Measurements from ENCODE around the gene HLCS.

HLCS gene

DNA sequence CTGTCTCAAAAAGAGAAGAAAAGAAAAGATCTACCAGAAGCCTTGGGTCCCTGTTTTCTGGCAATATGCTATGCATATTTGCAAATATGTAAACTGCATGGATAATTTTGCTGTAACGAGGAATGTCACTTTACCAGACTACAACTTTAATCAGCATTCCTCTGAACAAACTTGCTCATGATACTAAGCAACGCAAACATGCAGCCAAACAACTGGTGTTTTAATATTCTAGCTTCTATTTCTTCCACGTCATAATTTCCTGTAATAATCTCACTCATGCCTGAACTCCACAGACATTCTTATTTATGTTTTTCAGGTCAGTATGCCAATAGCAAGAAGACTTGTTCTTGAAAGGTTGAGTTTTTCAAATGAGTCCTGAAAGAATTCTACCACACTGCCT is 153.4 kb downstream of the HLCS start:
- DNase-seq (ENCODE audit: low read depth, low spot score): no peak

DNA sequence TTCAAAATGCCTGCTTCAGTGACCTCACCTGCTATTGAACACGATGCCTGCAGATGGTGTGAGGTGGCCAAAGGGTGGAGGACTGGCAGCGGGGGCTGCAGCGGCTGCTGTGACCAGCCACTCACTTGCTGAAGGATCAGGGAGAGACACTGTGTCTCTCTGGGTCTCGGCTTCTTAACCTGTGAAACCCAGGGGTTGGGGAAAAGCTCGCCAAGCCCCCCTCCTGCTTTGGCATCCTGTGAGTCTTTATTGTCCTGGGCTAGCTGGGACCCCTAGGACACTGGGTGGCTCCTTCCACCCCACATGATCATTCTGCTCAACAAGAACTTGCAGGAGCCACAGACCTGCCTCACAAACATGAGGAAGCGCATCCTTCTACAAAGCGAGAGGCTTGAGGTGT is 154.7 kb downstream of the HLCS start:
- DNase-seq (ENCODE audit: low read depth, low spot score): no peak

- no peak for DNase-seq (ENCODE audit: low read depth, low spot score)
Observed at GRCh38 chr21:36810443-36810842, 156.0 kb downstream of the HLCS start.

DNA sequence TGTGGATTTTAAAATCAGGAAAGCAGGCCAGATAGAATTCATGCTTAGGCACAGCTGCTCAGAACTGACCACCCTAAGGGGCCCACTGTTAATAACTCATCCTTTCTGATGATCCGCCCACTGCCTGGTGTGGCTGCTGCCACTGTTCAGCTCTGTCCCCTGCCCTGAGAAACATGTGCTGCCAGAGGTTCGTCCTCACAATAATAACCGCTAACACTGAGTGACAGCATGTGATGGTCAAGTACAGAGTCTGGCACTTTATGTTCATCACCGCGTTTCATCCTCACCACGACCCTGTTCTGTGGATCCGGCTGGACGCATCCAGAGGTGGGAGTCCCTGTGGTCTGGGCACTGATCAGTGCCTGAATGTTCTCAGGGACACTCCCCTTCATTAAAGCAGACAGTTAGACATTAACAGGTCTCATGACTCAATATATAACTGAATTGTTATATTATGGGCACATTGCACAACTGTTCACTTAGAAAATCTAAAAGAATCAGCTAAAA is 159.0 kb downstream of the HLCS start:
- DNase-seq (ENCODE audit: low read depth, low spot score): no peak

DNA sequence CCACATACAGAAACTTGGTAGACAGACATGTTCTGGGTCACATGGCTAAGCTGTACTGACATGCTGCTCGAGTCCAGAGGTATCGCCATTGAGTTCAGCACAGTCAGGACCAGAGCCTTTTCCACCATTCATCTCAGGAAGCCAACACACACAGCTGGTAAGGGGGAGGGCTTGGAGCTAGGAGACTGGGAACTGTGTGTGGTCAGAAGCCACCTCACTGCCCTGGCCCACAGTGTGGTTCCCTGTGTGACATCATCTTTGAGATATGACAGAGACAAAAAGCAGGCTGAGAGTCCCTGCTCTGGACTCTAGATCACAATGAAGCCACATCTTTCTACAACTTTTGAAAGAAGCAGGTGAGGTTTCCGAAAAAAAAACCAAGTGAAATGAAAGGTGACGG is 160.4 kb downstream of the HLCS start:
- no peak for DNase-seq (ENCODE audit: low read depth, low spot score)

- DNase-seq (ENCODE audit: low read depth, low spot score): no peak
Observed at GRCh38 chr21:36804874-36805611, 161.4 kb downstream of the HLCS start.

- no peak for DNase-seq (ENCODE audit: low read depth, low spot score)
Observed at GRCh38 chr21:36803816-36804439, 162.5 kb downstream of the HLCS start.

DNA sequence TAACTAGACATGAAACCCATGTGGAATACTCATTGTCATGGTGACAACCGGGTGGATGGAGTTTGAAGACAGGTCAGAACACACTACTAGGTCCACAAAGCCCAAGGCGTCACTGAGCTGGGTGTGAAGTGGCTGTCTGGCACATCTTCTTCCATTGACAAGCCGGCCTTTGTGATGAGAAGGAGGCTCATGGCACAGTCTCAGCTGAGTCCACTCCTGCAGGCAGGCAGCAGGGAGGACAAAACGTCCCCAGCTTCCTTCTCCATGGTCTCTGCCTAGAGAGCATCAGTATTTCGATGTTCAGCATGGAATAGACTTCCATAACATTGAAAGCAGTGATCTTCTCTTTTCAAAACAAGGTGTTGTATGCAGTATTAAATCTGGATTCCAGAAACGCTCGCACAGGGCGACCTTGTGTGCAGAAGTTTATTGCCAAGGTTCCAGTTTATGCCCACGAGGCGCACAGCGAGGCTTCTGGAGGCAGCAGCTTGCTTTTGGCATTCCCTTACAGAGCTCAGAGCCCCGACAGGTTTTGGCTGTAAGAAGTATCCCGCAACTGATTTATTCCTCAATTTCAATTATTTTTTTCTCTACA is 163.3 kb downstream of the HLCS start:
- DNase-seq (ENCODE audit: low read depth, low spot score): no peak

- DNase-seq (ENCODE audit: low read depth, low spot score): no peak
Observed at GRCh38 chr21:36800734-36801133, 165.7 kb downstream of the HLCS start.

GRCh38 chr21:36799869-36800268 is 166.6 kb downstream of the HLCS start:
- DNase-seq (ENCODE audit: low read depth, low spot score): no peak

- DNase-seq (ENCODE audit: low read depth, low spot score): no peak
Observed at GRCh38 chr21:36798491-36798890, 168.0 kb downstream of the HLCS start.

GRCh38 chr21:36796070-36796469 is 170.4 kb downstream of the HLCS start:
- DNase-seq (ENCODE audit: low read depth, low spot score): no peak

GRCh38 chr21:36792505-36792967 is 173.9 kb downstream of the HLCS start:
- DNase-seq (ENCODE audit: low read depth, low spot score): no peak

DNA sequence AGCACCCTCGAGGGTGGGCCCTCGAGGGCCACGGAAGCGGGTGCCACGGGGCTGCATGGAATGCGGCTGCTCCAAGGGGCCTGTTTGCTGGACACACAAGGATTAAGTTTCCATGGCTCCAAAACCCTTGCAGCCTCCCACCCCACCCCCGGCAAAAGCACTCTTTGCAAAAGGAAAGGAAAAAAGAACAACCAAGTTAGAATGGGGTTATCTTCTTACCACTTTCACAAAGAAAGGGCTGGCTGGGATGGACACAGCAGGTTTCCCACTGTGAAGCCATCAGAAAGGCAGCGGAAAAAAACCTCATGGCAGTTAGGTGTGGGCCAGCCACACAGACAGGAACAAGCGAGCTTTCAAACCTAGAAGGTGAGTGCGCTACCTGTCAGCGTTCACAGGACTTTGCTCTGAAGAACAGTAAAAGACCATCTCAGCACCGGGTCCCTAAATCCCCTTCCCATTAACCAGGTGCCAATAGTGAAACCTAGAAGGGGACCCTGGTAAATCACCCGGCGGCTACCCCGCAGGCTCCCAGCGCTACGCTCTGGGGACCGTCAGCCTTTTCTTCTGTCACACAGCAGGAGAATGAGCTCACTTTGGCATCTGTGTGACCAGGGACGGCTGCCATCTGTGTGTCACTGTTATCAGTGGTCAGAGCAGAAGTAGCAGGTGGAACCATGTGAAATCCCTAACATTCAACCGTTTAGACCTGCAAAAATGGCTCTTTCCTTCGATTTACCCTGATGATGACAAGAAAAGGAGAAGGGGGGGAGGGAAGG is 174.6 kb downstream of the HLCS start:
- no peak for DNase-seq (ENCODE audit: low read depth, low spot score)

DNA sequence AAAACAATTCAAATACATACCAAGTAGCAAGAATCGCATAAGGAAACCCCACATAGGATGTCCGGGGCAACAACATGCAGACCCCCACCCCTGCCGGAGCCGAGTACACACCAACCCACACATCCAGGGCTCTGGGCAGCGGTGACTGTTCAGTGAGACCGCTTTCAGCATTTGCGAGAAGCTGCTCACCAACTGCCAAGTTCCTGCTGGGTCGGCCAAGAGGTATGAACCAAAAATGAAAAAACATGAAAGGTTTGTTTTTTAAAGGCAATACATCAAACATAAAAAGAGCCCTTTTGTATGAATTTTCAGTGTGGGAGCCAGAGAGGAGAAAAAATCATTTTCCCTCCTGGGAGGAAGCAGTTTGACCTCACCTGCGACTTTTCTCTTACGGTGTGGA is 175.3 kb downstream of the HLCS start:
- no peak for DNase-seq (ENCODE audit: low read depth, low spot score)

- no peak for DNase-seq (ENCODE audit: low read depth, low spot score)
Observed at GRCh38 chr21:36790616-36791015, 175.9 kb downstream of the HLCS start.

DNA sequence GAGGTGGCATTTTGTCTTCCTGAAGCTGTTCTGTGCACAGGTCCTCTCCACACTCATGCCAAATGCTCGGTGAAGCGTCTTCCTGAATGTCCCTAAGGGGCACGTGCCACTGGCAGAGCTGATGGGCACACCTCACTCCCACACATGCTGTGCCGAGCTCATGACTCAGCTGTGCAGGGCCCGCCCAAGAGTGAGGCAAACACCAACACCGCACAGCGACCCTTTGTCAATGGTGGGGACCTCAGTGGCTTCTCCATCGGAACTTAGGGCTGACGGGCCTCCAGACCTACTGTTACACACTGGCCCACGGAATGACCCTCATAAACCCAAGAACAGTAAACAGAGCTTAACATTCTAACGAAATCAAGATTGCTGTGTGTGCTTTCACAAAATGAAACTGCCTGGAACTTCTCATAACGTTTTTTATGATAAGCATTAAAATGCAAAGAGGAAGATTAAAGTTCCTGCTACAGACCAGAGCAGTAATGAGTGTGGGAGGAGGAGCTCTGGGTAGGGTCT is 178.3 kb downstream of the HLCS start:
- no peak for DNase-seq (ENCODE audit: low read depth, low spot score)

GRCh38 chr21:36786186-36786585 is 180.3 kb downstream of the HLCS start:
- no peak for DNase-seq (ENCODE audit: low read depth, low spot score)

- DNase-seq (ENCODE audit: low read depth, low spot score): no peak
Observed at GRCh38 chr21:36785615-36786014, 180.9 kb downstream of the HLCS start.

DNA sequence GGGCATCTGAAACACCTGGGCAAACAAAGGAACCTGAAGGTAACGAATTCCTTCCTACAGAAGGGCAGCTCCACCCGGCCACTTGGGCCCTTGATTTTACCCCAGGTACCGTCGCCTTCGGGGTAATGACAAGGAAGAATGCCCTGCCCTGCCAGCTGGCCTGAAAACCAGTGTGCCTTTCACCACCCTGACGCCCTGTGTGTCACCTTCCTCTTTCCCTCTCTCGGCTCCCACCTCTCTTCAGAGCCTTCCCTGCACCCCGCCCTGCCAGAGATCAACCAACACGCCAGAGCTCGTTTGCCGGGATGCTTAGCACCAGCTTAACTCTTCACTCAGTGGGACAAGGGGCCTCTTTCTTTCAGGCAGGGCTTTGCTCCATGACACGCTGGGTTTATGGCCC is 181.5 kb downstream of the HLCS start:
- DNase-seq (ENCODE audit: low read depth, low spot score): no peak

GRCh38 chr21:36783612-36784374 is 182.7 kb downstream of the HLCS start:
- DNase-seq (ENCODE audit: low read depth, low spot score): no peak
